ENCODE measurements around the gene GPHN.
"Not testable (repeated sequence)": the region's sequence is repeated elsewhere in the genome, so short reads cannot be mapped to it uniquely, and the experiment has no call there.

GPHN gene

GRCh38 chr14:66972469-66972868 is 464.5 kb downstream of the GPHN start:
- DNase-seq, result no peak

- DNase-seq, result no peak
Measured at GRCh38 chr14:66974397-66975025, 466.6 kb downstream of the GPHN start.

- no peak for DNase-seq
Measured at GRCh38 chr14:66975251-66975650, 467.3 kb downstream of the GPHN start.

- no peak for DNase-seq
Measured at GRCh38 chr14:66979101-66979974, 471.4 kb downstream of the GPHN start.

GRCh38 chr14:66982247-66982646 is 474.3 kb downstream of the GPHN start:
- DNase-seq, result no peak

- no peak for DNase-seq
Measured at GRCh38 chr14:66992776-66993175, 484.8 kb downstream of the GPHN start.

GRCh38 chr14:66993512-66993911 is 485.6 kb downstream of the GPHN start:
- DNase-seq, result no peak

- DNase-seq, result no peak
Measured at GRCh38 chr14:66998013-66998412, 490.1 kb downstream of the GPHN start.

- DNase-seq, result no peak
Measured at GRCh38 chr14:66999978-67000377, 492.0 kb downstream of the GPHN start.

- no peak for DNase-seq
Measured at GRCh38 chr14:67002994-67003753, 495.2 kb downstream of the GPHN start.

- no peak for DNase-seq
Measured at GRCh38 chr14:67004521-67004920, 496.6 kb downstream of the GPHN start.

GRCh38 chr14:67010602-67011001 is 502.7 kb downstream of the GPHN start:
- no peak for DNase-seq

- DNase-seq, result no peak
Measured at GRCh38 chr14:67016856-67017255, 508.9 kb downstream of the GPHN start.

- DNase-seq, result no peak
Measured at GRCh38 chr14:67018720-67019119, 510.8 kb downstream of the GPHN start.

GRCh38 chr14:67019796-67020195 is 511.8 kb downstream of the GPHN start:
- DNase-seq, result no peak

- DNase-seq, result no peak
Measured at GRCh38 chr14:67031920-67032774, 524.2 kb downstream of the GPHN start.

- no peak for DNase-seq
Measured at GRCh38 chr14:67045440-67045839, 537.5 kb downstream of the GPHN start.

GRCh38 chr14:67050896-67051295 is 542.9 kb downstream of the GPHN start:
- DNase-seq, result no peak

GRCh38 chr14:67056684-67057083 is 548.7 kb downstream of the GPHN start:
- no peak for DNase-seq

- DNase-seq, result no peak
Measured at GRCh38 chr14:67059596-67059995, 551.6 kb downstream of the GPHN start.

- DNase-seq, result no peak
Measured at GRCh38 chr14:67060546-67060945, 552.6 kb downstream of the GPHN start.

- DNase-seq, result not testable (repeated sequence)
Measured at GRCh38 chr14:67067070-67067814, 559.3 kb downstream of the GPHN start.

Measured in NCI-H2227 treated with DMSO at 0.1 percent for 48 hours (cell line).